GM19455 (cell line): ENCODE data around the gene PHTF2.
"Not testable (repeated sequence)": the region's sequence is repeated elsewhere in the genome, so short reads cannot be mapped to it uniquely, and the experiment has no call there.

Experiments used
- ATAC-seq: cut with Tn5 transposase; IDR thresholded peaks from one replicate; pipeline ENCODE4 v1.9.1; 2021; ENCODE audit not compliant: unreplicated experiment

PHTF2 gene

DNA sequence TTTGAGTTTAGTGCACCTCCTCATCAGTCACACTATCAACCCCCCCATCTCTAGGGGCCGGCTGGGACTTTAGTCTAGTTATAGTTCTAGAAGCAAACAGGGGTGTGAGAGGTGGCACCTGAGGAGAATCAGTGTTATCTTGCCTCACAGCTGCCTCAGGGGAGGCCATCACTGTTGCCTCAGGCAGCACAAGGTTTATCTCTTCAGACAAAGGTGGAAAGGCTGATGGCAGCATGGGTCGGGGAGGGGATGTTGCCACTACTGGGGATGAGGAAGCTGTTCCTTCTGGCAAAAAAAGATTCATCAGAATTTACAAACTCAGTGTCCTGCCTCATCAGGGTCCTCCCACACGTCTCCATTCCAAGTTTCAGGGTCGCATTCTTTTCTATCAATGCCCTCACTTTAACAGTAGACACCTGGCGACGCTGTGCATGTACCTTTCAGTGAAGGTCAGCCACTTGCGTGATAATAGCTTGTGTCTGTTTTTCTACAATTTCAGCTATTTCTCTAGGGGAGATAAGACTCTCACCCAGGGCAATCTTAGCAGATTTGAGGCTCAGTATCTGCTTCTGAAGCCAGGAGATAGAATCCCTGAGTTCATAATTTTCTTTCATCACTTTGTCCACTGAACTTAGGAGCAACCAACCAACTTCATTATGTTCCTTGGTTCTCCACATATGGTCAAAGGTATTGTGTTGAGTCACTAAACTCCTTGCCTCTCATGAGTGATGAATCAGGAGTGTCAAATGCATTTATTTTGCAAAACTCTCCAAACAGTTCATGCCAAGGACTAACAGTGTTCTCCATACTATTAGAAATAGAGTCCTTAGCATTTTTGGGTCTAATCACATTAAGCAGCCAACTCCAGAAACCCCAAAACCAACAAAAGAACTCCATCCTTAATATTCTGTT, 75.1 kb downstream of the PHTF2 start:
- ATAC-seq: not testable (repeated sequence)

DNA sequence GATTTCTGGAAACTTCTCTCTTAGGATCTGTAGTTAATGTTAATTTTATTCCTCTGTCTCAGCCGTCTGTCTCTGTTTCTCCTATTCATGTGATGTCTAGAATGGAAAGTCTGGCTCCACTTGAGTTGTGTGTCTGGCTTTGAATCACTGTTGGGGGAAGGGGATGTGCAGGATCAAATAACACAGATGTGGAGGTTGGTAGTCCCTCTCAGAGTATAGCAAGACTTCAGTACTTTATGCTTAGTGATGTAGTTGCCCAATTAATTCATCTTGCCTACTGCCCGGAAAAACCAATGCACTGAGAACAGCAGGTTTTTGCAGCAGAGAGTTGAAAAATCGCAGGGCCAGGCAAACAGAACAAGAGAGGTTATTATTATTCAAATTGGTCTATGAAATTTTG, 79.2 kb downstream of the PHTF2 start:
- ATAC-seq: no peak

DNA sequence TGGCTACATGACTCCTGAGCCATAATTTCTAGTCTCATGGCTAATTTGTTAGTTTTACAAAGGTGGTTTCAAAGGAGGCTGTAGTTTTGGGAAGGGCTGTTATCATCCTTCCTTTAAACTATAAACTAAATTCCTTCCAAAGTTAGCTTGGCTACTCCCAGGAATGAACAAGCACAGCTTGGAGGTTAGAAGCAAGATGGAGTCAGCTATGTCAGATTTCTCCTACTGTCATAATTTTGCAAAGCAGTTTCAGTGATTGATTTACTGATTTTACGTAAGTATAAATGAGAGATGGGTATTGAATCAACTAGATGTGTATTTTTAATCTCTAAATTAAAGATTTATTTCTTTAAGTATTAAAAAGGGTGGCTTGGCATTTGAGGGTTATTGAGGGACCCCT, 79.9 kb downstream of the PHTF2 start:
- ATAC-seq: no peak

- ATAC-seq: no peak
Measured at GRCh38 chr7:77879272-77879671, 80.7 kb downstream of the PHTF2 start.

- no peak for ATAC-seq
Measured at GRCh38 chr7:77881871-77882270, 83.3 kb downstream of the PHTF2 start.

- ATAC-seq: no peak
Measured at GRCh38 chr7:77885155-77885554, 86.6 kb downstream of the PHTF2 start.

- ATAC-seq: no peak
Measured at GRCh38 chr7:77887567-77887966, 89.0 kb downstream of the PHTF2 start.

DNA sequence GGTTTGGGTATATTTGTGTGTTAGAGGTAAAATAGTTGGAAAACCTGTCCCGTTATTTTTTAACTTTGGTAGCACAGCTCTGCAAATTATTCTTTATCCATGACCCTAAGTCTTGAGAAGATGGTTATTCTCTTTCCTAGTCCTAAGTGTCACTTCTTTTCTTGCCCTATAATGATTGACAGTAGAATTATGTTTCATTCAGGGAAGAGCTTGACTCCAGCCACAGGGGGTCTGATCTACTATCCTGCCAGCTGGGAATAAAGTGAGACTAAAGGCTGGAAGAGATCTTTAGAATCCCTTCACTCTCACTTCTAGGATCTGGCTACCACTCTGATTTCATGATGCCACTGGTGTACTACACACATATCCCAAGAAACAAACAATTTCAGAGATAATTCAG, 90.4 kb downstream of the PHTF2 start:
- no peak for ATAC-seq

GRCh38 chr7:77893813-77894212, 95.2 kb downstream of the PHTF2 start:
- ATAC-seq: no peak

DNA sequence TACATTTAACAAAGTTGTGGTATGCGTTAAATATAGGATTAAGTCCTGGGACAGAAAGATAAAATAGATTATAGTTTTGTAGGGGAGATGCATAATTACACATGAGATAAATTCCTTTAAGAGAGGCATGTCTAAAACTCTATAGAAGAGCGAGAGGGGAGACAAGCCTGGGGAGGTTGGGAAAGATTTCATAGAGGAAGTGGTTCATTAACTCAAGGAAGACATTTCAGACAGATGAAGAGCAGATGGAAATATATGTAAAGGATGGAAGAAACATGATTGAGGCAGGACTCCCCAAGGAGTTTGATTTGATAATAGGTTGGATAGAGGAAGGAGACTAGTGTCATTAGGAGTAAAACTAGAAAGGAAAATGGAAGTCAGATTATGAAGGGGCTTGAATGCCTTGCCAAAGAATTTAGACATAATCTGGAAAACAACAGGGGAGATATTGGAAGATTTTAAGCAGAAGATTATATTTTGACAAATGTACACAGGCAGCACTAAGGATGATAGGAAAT, 96.1 kb downstream of the PHTF2 start:
- no peak for ATAC-seq

DNA sequence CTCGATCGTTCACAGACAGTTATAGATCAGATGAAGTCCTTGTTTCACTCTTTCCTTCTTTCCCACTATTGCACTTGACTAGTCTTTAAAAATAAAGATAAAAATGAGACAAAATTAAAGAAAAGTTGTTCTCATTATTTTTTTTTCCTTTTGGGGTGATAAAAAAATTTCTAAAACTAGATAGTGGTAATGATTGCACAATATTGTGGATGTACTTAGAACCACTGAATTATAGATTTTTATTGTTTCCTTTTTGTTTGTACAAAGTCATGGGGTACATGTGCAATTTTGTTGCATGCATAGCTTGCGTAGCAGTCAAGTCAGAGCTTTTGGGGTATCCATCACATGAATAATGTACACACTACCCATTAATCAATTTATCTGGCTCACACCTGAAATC, 97.3 kb downstream of the PHTF2 start:
- ATAC-seq: no peak

GRCh38 chr7:77897004-77897547, 98.5 kb downstream of the PHTF2 start:
- no peak for ATAC-seq

GRCh38 chr7:77899516-77899915, 100.9 kb downstream of the PHTF2 start:
- no peak for ATAC-seq

DNA sequence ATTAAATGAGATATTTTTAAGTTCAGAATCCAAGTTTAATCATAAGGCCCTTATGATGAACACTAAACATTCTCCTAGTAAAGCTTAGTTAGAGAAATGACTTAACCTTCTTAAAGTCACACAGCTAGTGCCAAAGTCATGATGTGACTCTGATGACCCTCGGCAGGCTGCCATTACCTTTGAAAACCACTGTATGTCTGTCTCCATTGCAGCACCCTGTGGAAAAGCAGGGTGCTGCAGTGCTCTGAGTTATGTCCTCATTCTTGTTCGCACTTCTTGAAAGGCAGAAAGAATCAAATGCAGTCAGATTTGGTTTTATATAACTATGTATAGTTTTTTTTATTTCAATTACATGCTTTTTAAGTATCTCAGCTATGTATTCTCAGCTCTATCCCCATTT, 105.0 kb downstream of the PHTF2 start:
- no peak for ATAC-seq

DNA sequence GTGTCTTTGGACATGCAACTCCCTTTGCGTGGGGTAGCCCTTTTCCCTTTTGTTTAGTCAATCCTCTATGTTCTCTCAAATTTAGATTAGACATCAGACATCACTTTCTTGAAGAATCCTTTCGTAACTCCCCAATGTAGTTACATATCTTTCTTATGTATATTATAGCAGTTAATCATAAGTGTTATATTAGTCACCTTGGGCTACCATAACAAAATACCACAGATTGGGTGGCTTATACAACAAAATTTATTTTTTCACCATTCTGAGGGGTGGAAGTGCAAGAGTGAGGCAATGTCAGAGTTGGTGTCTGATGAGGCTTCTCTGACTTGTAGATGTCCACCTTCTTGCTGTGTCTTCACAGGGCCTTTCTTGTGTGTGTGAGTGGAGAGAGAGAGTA, 105.7 kb downstream of the PHTF2 start:
- ATAC-seq: no peak

- no peak for ATAC-seq
Measured at GRCh38 chr7:77907281-77907680, 108.7 kb downstream of the PHTF2 start.

DNA sequence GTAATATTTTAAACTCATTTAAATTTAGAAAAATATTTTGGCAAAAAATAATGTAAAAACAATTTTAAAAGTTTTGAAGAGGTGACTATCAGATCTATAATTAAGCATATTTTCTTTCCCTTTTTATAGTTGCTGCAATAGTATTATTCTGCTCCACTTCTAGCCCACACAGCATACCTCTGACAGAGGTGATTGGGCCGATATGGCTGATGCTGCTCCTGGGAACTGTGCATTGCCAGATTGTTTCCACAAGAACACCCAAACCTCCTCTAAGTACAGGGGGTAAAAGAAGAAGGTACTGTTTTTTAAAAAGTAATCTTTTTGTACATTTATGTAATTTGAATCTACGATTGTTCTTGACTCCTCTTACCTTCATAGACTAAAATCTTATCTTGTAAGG, 110.1 kb downstream of the PHTF2 start:
- no peak for ATAC-seq

GRCh38 chr7:77910124-77910523, 111.6 kb downstream of the PHTF2 start:
- no peak for ATAC-seq

GRCh38 chr7:77912293-77912692, 113.7 kb downstream of the PHTF2 start:
- ATAC-seq: no peak

- ATAC-seq: no peak
Measured at GRCh38 chr7:77913977-77914607, 115.5 kb downstream of the PHTF2 start.

GRCh38 chr7:77917500-77918262, 119.1 kb downstream of the PHTF2 start:
- no peak for ATAC-seq
